ENCODE measurements around the gene LMOD2. TPM values are rescaled to one million over a fixed set of nuclear protein-coding genes. Genes with fewer than 3 reads are reported as not detected.

LMOD2 gene
- total RNA-seq, 4 donors from 2014 or later: not detected

DNA sequence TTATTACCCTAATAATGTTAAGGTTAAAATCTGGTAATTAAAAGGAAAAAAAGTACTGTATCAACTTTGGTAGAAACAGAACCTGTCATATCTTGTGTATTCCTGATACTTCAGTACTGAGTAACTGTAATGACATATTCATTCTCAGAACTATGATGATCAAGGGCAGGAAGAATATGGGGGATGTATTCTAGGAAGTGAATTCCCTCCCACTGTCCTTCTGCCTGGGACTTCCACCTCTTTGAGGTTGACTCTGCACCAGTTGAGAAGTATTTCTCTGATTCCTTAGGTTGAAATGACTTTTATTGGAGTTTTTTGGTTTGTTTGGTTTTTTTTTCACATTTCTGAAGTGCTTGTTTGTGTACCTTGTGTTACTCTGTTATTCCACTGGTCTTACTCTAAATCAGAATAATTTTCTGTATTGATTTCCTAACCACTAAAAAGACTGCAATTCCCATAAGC lies 56.2 kb downstream of the LMOD2 start:
- H3K9me3 ChIP-seq: no peaks in the 10 kb centered on the region
- peaks cover 5% of the 10 kb centered on the region for H3K4me1 ChIP-seq
- H3K4me3 ChIP-seq: no peak overlapping the region
- H3K27me3 ChIP-seq: no peaks in the 10 kb centered on the region
- DNase-seq (ENCODE audit: low spot score in 2 of 2): no peak
- TF ChIP-seq, protein P1, sequence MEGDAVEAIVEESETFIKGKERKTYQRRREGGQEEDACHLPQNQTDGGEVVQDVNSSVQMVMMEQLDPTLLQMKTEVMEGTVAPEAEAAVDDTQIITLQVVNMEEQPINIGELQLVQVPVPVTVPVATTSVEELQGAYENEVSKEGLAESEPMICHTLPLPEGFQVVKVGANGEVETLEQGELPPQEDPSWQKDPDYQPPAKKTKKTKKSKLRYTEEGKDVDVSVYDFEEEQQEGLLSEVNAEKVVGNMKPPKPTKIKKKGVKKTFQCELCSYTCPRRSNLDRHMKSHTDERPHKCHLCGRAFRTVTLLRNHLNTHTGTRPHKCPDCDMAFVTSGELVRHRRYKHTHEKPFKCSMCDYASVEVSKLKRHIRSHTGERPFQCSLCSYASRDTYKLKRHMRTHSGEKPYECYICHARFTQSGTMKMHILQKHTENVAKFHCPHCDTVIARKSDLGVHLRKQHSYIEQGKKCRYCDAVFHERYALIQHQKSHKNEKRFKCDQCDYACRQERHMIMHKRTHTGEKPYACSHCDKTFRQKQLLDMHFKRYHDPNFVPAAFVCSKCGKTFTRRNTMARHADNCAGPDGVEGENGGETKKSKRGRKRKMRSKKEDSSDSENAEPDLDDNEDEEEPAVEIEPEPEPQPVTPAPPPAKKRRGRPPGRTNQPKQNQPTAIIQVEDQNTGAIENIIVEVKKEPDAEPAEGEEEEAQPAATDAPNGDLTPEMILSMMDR (IDR thresholded peaks at IDR 0.05): no peak
- H3K36me3 ChIP-seq: peaks cover 19% of the 10 kb centered on the region
- H3K27ac ChIP-seq: no peak overlapping the region

- WGBS: 42% methylated on average over 1 of the region's 1 CpG
- no peak overlapping the region for H3K27ac ChIP-seq
Measured at GRCh38 chr7:123712619-123713018, 57.0 kb downstream of the LMOD2 start.

More at GRCh38 chr7:123712619-123713018, 57.0 kb downstream of the LMOD2 start:
- TF ChIP-seq, protein P1 (IDR thresholded peaks at IDR 0.05): no peak
- TF ChIP-seq EP300 (IDR thresholded peaks at IDR 0.05) (no peak), POLR2AphosphoS5 (IDR thresholded peaks at IDR 0.05) (no peak), POLR2A (IDR thresholded peaks at IDR 0.05) (no peak)
- Histone ChIP-seq H3K9me3 (no peaks in the 10 kb centered on the region), H3K27me3 (no peaks in the 10 kb centered on the region), H3K4me3 (no peak overlapping the region), H3K36me3 (peaks cover 11% of the 10 kb centered on the region), H3K4me1 (peaks cover 5% of the 10 kb centered on the region)
- no peak for DNase-seq (ENCODE audit: low spot score in 2 of 2)

Other genes starting within 250 kb of the LMOD2 start
- gene IQUB, start 121.3 kb upstream of the LMOD2 start, total RNA-seq: 1 to 10 TPM in 2 of 4 donors, under 1 TPM in 2; 0.24 to 1.1 (median 0.71) TPM
- 10 to 100 TPM; 21.3 to 34.8 (median 30.3) TPM for gene NDUFA5, start 98.0 kb upstream of the LMOD2 start, total RNA-seq
- not detected for gene ASB15, start 54.0 kb upstream of the LMOD2 start, total RNA-seq
- 10 to 100 TPM; 29.3 to 40.0 (median 29.7) TPM for gene WASL, start 93.1 kb downstream of the LMOD2 start, total RNA-seq
- gene HYAL4, start 189.3 kb downstream of the LMOD2 start, total RNA-seq: 1 to 10 TPM in 3 of 4 donors, under 1 TPM in 1; 0.95 to 2.8 (median 1.9) TPM